HCT116 (cell line): ENCODE measurements around the gene SOHLH2. TPM values are rescaled to one million over a fixed set of nuclear protein-coding genes. Genes with fewer than 3 reads are reported as not detected.

Experiments
- ATAC-seq: fragments of 200-7000 bp; cut with Tn5 transposase; 2 replicates; pipeline ENCODE4 v1.9.1; 2020; ENCODE audit warnings: mild to moderate bottlenecking, moderate library complexity
- BruUV-seq: library from RNA; stranded (reverse); fragments of 400-500 nt; replicated peaks from 2 replicates; lab custom pipeline; 2021; lab: Mats Ljungman, UMichigan
- CTCF ChIA-PET: fragments of 300-600 bp; sonication (Branson Sonifier 250); formaldehyde crosslinking; loops from one replicate; lab custom pipeline; 2021; ENCODE audit warnings: antibody characterized with exemption; lab: Charles Lee
- POLR2A ChIA-PET: fragments of 300-600, 350-600 bp; sonication (Branson Sonifier 250); formaldehyde crosslinking; loops from one replicate; lab custom pipeline; 2021; ENCODE audit warnings: antibody characterized with exemption; lab: Charles Lee
- RAD21 ChIA-PET, 2 experiments: fragments of 300-600 bp; sonication (Branson Sonifier 250); formaldehyde crosslinking; loops; one replicate each; lab custom pipeline; 2023; ENCODE audit warnings: low total read pairs in 2 of 2; ENCODE audit not compliant: uncharacterized antibody in 2 of 2, unreplicated experiment in 2 of 2, low non-redundant PET in 1 of 2; lab: Charles Lee
- DNase-seq: peaks from one replicate; pipeline ENCODE4 v3.0.0-alpha.2; 2010; ENCODE audit warnings: low read depth, low spot score
- H2AFZ ChIP-seq: fragments of 200-600 bp; shearing (Covaris generic), sonication (generic); 2 replicates; pipeline ENCODE4 v1.6.1; 2017; ENCODE audit warnings: low read depth, mixed run types, mixed read lengths, antibody characterized with exemption, low read length; ENCODE audit not compliant: poor library complexity, severe bottlenecking
- H3K27ac ChIP-seq: 2 replicates; pipeline ENCODE4 v1.5.1; 2012; ENCODE audit warnings: low read depth, low read length
- H3K27me3 ChIP-seq: fragments of 200-600 bp; sonication (generic); 2 replicates; pipeline ENCODE4 v1.6.1; 2016; ENCODE audit warnings: mixed run types, low read length, mixed read lengths; ENCODE audit not compliant: insufficient read depth
- H3K36me3 ChIP-seq, 2 experiments: fragments of 200-500 bp in 1 of 2; fragments of 200-600 bp in 1 of 2; sonication (Bioruptor generic) in 1 of 2; sonication (generic) in 1 of 2; 2 replicates each; pipeline versions ENCODE4 v1.5.1 to v1.6.1; 2014 to 2016; ENCODE audit warnings: low read length in 2 of 2, inconsistent platforms in 1 of 2, mixed read lengths in 1 of 2, mixed run types in 1 of 2; ENCODE audit not compliant: insufficient read depth in 2 of 2, control insufficient read depth in 1 of 2
- H3K4me1 ChIP-seq, 2 experiments: fragments of 200-600 bp in 1 of 2; sonication (generic) in 1 of 2; 2 replicates each; pipeline versions ENCODE4 v1.5.1 to v1.6.1; 2012 to 2017; ENCODE audit warnings: low read length in 2 of 2, inconsistent platforms in 1 of 2, mild to moderate bottlenecking in 1 of 2, mixed read lengths in 1 of 2, mixed run types in 1 of 2, moderate library complexity in 1 of 2; ENCODE audit not compliant: insufficient read depth in 2 of 2, control insufficient read depth in 1 of 2
- H3K4me2 ChIP-seq: fragments of 200-600 bp; sonication (generic); 2 replicates; pipeline ENCODE4 v1.6.1; 2017; ENCODE audit warnings: mixed run types, low read length, mixed read lengths
- H3K4me3 ChIP-seq, 2 experiments: fragments of 200-600 bp in 1 of 2; sonication (generic) in 1 of 2; replicated peaks in 1 of 2; 2 replicates each; pipeline ENCODE4 v1.5.1; 2011 to 2016; ENCODE audit warnings: low read length in 2 of 2, control low read depth in 1 of 2, low read depth in 1 of 2, mild to moderate bottlenecking in 1 of 2, mixed read lengths in 1 of 2, mixed run types in 1 of 2
- H3K79me2 ChIP-seq: fragments of 200-600 bp; sonication (generic); 2 replicates; pipeline ENCODE4 v1.6.1; 2017; ENCODE audit warnings: mild to moderate bottlenecking, mixed run types, low read length, moderate library complexity, mixed read lengths; ENCODE audit not compliant: insufficient read depth
- H3K9ac ChIP-seq: fragments of 200-600 bp; sonication (generic); 2 replicates; pipeline ENCODE4 v1.6.1; 2016; ENCODE audit warnings: low read length, mixed read lengths
- H3K9me2 ChIP-seq: fragments of 200-600 bp; sonication (generic), shearing (Covaris generic); 2 replicates; pipeline ENCODE4 v1.6.1; 2017; ENCODE audit warnings: mixed run types, mild to moderate bottlenecking, moderate library complexity; ENCODE audit not compliant: insufficient read depth
- H3K9me3 ChIP-seq, 2 experiments: fragments of 200-500 bp in 1 of 2; fragments of 200-600 bp in 1 of 2; sonication (Bioruptor generic) in 1 of 2; sonication (generic) in 1 of 2; 2 replicates each; pipeline ENCODE4 v1.6.1; 2014 to 2017; ENCODE audit warnings: low read length in 2 of 2, mixed read lengths in 2 of 2, inconsistent platforms in 1 of 2, low read depth in 1 of 2, mild to moderate bottlenecking in 1 of 2, mixed run types in 1 of 2, moderate library complexity in 1 of 2; ENCODE audit not compliant: control insufficient read depth in 1 of 2, insufficient read depth in 1 of 2
- H4K20me1 ChIP-seq: fragments of 200-600 bp; sonication (generic), shearing (Covaris generic); 2 replicates; pipeline ENCODE4 v1.6.1; 2017; ENCODE audit warnings: mixed run types, mild to moderate bottlenecking, moderate library complexity; ENCODE audit not compliant: insufficient read depth
- CBX3 ChIP-seq: IDR thresholded peaks from 2 replicates; pipeline ENCODE4 v1.6.1; 2012; ENCODE audit warnings: low read depth
- CEBPB ChIP-seq: IDR thresholded peaks from 2 replicates; pipeline ENCODE4 v1.6.1; 2012; ENCODE audit warnings: low read depth
- EGR1 ChIP-seq: IDR thresholded peaks from 2 replicates; pipeline ENCODE4 v1.6.1; 2012; ENCODE audit warnings: low read depth
- ELF1 ChIP-seq: IDR thresholded peaks from 2 replicates; pipeline ENCODE4 v1.6.1; 2012; ENCODE audit warnings: low read depth, borderline replicate concordance
- EZH2 ChIP-seq: fragments of 200-600 bp; sonication (generic); IDR thresholded peaks from 2 replicates; pipeline ENCODE4 v1.6.1; 2017; ENCODE audit warnings: antibody characterized with exemption, mixed run types
- EZH2phosphoT487 ChIP-seq: fragments of 200-600 bp; IDR thresholded peaks from 2 replicates; pipeline ENCODE4 v1.6.1; 2018; ENCODE audit warnings: antibody characterized with exemption, borderline replicate concordance
- JUND ChIP-seq: IDR thresholded peaks from 2 replicates; pipeline ENCODE4 v1.6.1; 2012
- MAX ChIP-seq: IDR thresholded peaks from 2 replicates; pipeline ENCODE4 v1.6.1; 2012
- POLR2A ChIP-seq: IDR thresholded peaks from 2 replicates; pipeline ENCODE4 v1.7.0; 2011; ENCODE audit warnings: borderline replicate concordance; ENCODE audit not compliant: insufficient read depth, insufficient read length; ENCODE audit errors: extremely low read depth
- POLR2AphosphoS5 ChIP-seq: IDR thresholded peaks from 2 replicates; pipeline ENCODE4 v1.6.1; 2011; ENCODE audit warnings: mild to moderate bottlenecking, low read depth, low read length, moderate library complexity
- RAD21 ChIP-seq: IDR thresholded peaks from 2 replicates; pipeline ENCODE4 v1.6.1; 2012; ENCODE audit warnings: low read depth, mild to moderate bottlenecking
- SIN3A ChIP-seq: IDR thresholded peaks from 2 replicates; pipeline ENCODE4 v1.6.1; 2012; ENCODE audit warnings: low read depth
- SP1 ChIP-seq: IDR thresholded peaks from 2 replicates; pipeline ENCODE4 v1.6.1; 2012; ENCODE audit warnings: low read depth
- SRF ChIP-seq: IDR thresholded peaks from 2 replicates; pipeline ENCODE4 v1.6.1; 2012; ENCODE audit warnings: low read depth
- TCF7L2 ChIP-seq: IDR thresholded peaks from 2 replicates; pipeline ENCODE4 v1.7.0; 2011; ENCODE audit warnings: borderline replicate concordance, inconsistent platforms; ENCODE audit not compliant: insufficient read depth, insufficient read length; ENCODE audit errors: extremely low read depth
- YY1 ChIP-seq: IDR thresholded peaks from 2 replicates; pipeline ENCODE4 v1.6.1; 2011; ENCODE audit warnings: low read length, low read depth, moderate library complexity, mild to moderate bottlenecking; ENCODE audit not compliant: insufficient replicate concordance; ENCODE audit errors: extremely low read depth
- ZFX ChIP-seq: fragments of 450-650 bp; IDR thresholded peaks from 2 replicates; pipeline ENCODE4 v1.6.1; 2017
- intact Hi-C: fragments of 100-400 bp; cut with micrococcal nuclease; formaldehyde crosslinking; loops from 2 replicates; pipeline ENCODE4 v1.10.0; 2022
- total RNA-seq: library from RNA; stranded (reverse); gene quantifications from one replicate; pipeline ENCODE4 v1.2.1, GENCODE V29; 2021; ENCODE audit not compliant: unreplicated experiment
- TF ChIP-seq, protein P1 (sequence below): IDR thresholded peaks from 2 replicates; pipeline ENCODE4 v1.6.1; 2012

Gene SOHLH2
- total RNA-seq, 1 experiment from 2014 or later, result not detected

DNA sequence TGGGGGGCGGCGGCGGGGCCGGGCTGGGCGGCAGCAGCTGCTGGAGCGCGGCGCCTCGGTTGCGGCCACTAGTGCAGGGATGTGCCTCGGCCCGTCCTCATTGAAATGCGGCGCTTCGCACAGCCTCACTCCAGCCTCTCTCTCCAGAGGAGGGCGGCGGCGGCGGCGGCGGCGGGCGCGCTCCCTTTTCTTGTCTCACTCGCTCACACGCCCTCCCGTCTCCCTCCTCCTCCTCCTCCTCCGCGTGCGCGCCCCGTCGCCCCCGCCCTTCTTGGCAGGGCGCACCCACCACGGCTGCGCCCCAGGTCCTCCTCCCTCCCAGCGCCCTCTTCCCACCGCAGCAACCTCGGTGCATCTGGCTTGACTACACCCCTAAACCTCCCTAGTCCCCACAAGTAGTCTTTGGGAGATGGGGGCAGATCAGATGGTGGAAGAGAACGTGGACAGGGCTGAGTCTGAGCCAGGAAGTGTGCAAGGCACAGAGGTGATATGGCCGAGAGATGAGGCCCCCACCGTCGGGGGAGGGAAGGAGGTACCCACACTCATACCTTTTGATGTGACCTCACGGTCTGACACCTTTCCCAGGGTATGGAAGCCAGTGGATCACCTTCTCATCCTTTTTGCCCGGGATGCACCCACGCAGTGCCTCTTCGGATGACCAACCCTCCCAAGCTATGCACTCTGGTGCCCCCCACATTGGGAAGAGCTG lies 83.0 kb downstream of the SOHLH2 start, which contains the start of gene DCLK1:
TSS of gene DCLK1 (minus strand) at position 161 of the 709 bp plus-strand sequence.
- RAD21 ChIA-PET, result no interaction called here
- CTCF ChIA-PET, result no interaction called here
- no peak within 1 kb of the TSS for H2AFZ ChIP-seq
- H3K9me2 ChIP-seq, result no peaks in the 10 kb centered on the region
- no peaks in the 10 kb centered on the region for H3K27me3 ChIP-seq
- no peaks in the 10 kb centered on the region for H3K4me1 ChIP-seq
- no TSS peak for BruUV-seq
- H3K4me3 ChIP-seq, result no peak within 1 kb of the TSS
- no peak within 1 kb of the TSS for H3K27ac ChIP-seq
- H3K9me3 ChIP-seq, result peaks cover 0 to 25% of the 10 kb centered on the region in 2 experiments; a peak in 2 of 4 replicates
- ATAC-seq (no peak), DNase-seq (no peak)
- H3K79me2 ChIP-seq, result no peaks in the 10 kb centered on the region
- H3K9ac ChIP-seq, result no peak within 1 kb of the TSS
- intact Hi-C loops, result no loop called here
- H4K20me1 ChIP-seq, result no peaks in the 10 kb centered on the region
- POLR2A ChIA-PET, result no interaction called here
- H3K36me3 ChIP-seq, result no peaks in the 10 kb centered on the region
- no peak within 1 kb of the TSS for H3K4me2 ChIP-seq
- TF ChIP-seq EZH2phosphoT487, result no peak
- no peak for TF ChIP-seq EZH2
- TF ChIP-seq EGR1, result no peak
- no peak for TF ChIP-seq POLR2A
- TF ChIP-seq JUND, result no peak
- TF ChIP-seq ZFX, result no peak
- no peak for TF ChIP-seq SIN3A
- TF ChIP-seq POLR2AphosphoS5, result no peak
- no peak for TF ChIP-seq TCF7L2
- no peak for TF ChIP-seq RAD21
- TF ChIP-seq, protein P1, sequence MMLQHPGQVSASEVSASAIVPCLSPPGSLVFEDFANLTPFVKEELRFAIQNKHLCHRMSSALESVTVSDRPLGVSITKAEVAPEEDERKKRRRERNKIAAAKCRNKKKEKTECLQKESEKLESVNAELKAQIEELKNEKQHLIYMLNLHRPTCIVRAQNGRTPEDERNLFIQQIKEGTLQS, result no peak
- no peak for TF ChIP-seq CEBPB
- TF ChIP-seq SRF, result no peak
- no peak for TF ChIP-seq YY1
- no peak for TF ChIP-seq ELF1
- no peak for TF ChIP-seq CBX3
- TF ChIP-seq SP1, result no peak
- TF ChIP-seq MAX, result no peak
